ENCODE measurements around the gene IL11RA. TPM values are rescaled to one million over a fixed set of nuclear protein-coding genes. Genes with fewer than 3 reads are reported as not detected.

The IL11RA gene
- total and polyA plus RNA-seq, 9 of the 15 experiments (the other 6 are each of a cell fraction or from before 2014, with no cell fraction given), result 0.11 to 5.8 (median 2.8) TPM

- ChIA-PET CTCF (ENCODE audit: low intra/inter-chr PET ratio) (no interaction called here), POLR2A (interaction anchor here (0.6 to 1.0 kb wide), 2 partner anchors 18 to 164 kb away, joined by 3 to 4 read pairs; no protein-coding TSS in a partner anchor)
- no TSS peak for BruUV-seq (replicated peaks)
- Histone ChIP-seq H4K20me1 (replicated peaks; ENCODE audit: control insufficient read depth, insufficient read depth, low read length) (no peaks in the 10 kb centered on the region), H3K27me3 (ENCODE audit: control insufficient read depth in 2 of 2, insufficient read depth in 2 of 2, low read length in 2 of 2) (no peaks in the 10 kb centered on the region), H3K9ac (ENCODE audit: insufficient read depth in 1 of 2, low read depth in 2 of 2, low read length in 2 of 2) (no peak overlapping the region), H3K9me3 (replicated peaks; ENCODE audit: control insufficient read depth, insufficient read depth, low read depth, low read length) (no peaks in the 10 kb centered on the region), H2AFZ (ENCODE audit: low read depth, low read length) (no peak overlapping the region), H3K9me1 (ENCODE audit: control insufficient read depth, insufficient read depth, low read length) (no peaks in the 10 kb centered on the region), H3K4me1 (replicated peaks in 1 of 2; ENCODE audit: control insufficient read depth in 2 of 2, insufficient read depth in 2 of 2, low read length in 2 of 2) (peaks cover 28 to 45% of the 10 kb centered on the region in 2 experiments), H3K79me2 (ENCODE audit: control insufficient read depth, insufficient read depth, low read length) (no peaks in the 10 kb centered on the region), H3K27ac (ENCODE audit: extremely low read depth, low read depth, low read length) (no peak overlapping the region), H3K36me3 (ENCODE audit: control insufficient read depth, insufficient read depth, low read length) (peaks cover 12% of the 10 kb centered on the region; the same call in 2 of the 3 replicates), H3K4me3 (no peak overlapping the region), H3K4me2 (ENCODE audit: insufficient read depth, low read length) (no peak overlapping the region)
- intact Hi-C loops (cut with micrococcal nuclease), result no loop called here
- in situ Hi-C loops (cut with MboI), result no loop called here
- DNase-seq (ENCODE audit: extremely low read depth in 1 of 4, low spot score in 3 of 4) (no peak), FAIRE-seq (no peak), ATAC-seq (no peak)
- WGBS (ENCODE audit: insufficient coverage, low coverage, missing lambda C conversion rate), result 60% methylated on average over 4 of the region's 11 CpGs
- TF ChIP-seq POLR2G (IDR thresholded peaks at IDR 0.05; ENCODE audit: low read depth, low read length), result peak; percentile 38; the same call in 1 of the 2 replicates
- TF ChIP-seq RB1 (IDR thresholded peaks at IDR 0.05; ENCODE audit: low read depth), result no peak
- no peak for TF ChIP-seq SNIP1 (IDR thresholded peaks at IDR 0.05; ENCODE audit: low read depth)
Measured at GRCh38 chr9:34654323-34655051, 2.5 kb downstream of the IL11RA start.

- no peaks in the 10 kb centered on the region for H3K27me3 ChIP-seq (ENCODE audit: control insufficient read depth in 2 of 2, insufficient read depth in 2 of 2, low read length in 2 of 2)
- no TSS peak for BruUV-seq (replicated peaks)
- H3K36me3 ChIP-seq (ENCODE audit: control insufficient read depth, insufficient read depth, low read length), result peaks cover 4% of the 10 kb centered on the region; the same call in 1 of the 3 replicates
- H3K9me3 ChIP-seq (replicated peaks; ENCODE audit: control insufficient read depth, insufficient read depth, low read depth, low read length), result no peaks in the 10 kb centered on the region
- H3K9ac ChIP-seq (ENCODE audit: insufficient read depth in 1 of 2, low read depth in 2 of 2, low read length in 2 of 2), result no peak overlapping the region
- peaks cover 28 to 45% of the 10 kb centered on the region in 2 experiments for H3K4me1 ChIP-seq (replicated peaks in 1 of 2; ENCODE audit: control insufficient read depth in 2 of 2, insufficient read depth in 2 of 2, low read length in 2 of 2)
- no peak overlapping the region for H3K4me3 ChIP-seq
- CTCF ChIA-PET (ENCODE audit: low intra/inter-chr PET ratio), result no interaction called here
- in situ Hi-C loops (cut with MboI), result no loop called here
- FAIRE-seq, result no peak
- DNase-seq (ENCODE audit: extremely low read depth in 1 of 4, low spot score in 3 of 4), result no peak
- no peak overlapping the region for H2AFZ ChIP-seq (ENCODE audit: low read depth, low read length)
- H3K9me1 ChIP-seq (ENCODE audit: control insufficient read depth, insufficient read depth, low read length), result no peaks in the 10 kb centered on the region
- H3K4me2 ChIP-seq (ENCODE audit: insufficient read depth, low read length), result no peak overlapping the region
- no peaks in the 10 kb centered on the region for H3K79me2 ChIP-seq (ENCODE audit: control insufficient read depth, insufficient read depth, low read length)
- H4K20me1 ChIP-seq (replicated peaks; ENCODE audit: control insufficient read depth, insufficient read depth, low read length), result no peaks in the 10 kb centered on the region
- intact Hi-C loops (cut with micrococcal nuclease), result no loop called here
- no peak for ATAC-seq
- POLR2A ChIA-PET, result no interaction called here
- 74% methylated on average over 4 of the region's 5 CpGs for WGBS (ENCODE audit: insufficient coverage, low coverage, missing lambda C conversion rate)
- H3K27ac ChIP-seq (ENCODE audit: extremely low read depth, low read depth, low read length), result no peak overlapping the region
- TF ChIP-seq ZNF561 (CRISPR knock-in tag; conservative IDR thresholded peaks at IDR 0.05) (no peak), NBN (IDR thresholded peaks at IDR 0.05; ENCODE audit: low read depth) (no peak), FOXK1 (CRISPR knock-in tag; IDR thresholded peaks at IDR 0.05; ENCODE audit: borderline replicate concordance) (no peak), ZNF77 (CRISPR knock-in tag; IDR thresholded peaks at IDR 0.05) (no peak), KLF16 (IDR thresholded peaks at IDR 0.05) (no peak), ZNF586 (CRISPR knock-in tag; conservative IDR thresholded peaks at IDR 0.05) (no peak), FOXP1 (CRISPR knock-in tag; IDR thresholded peaks at IDR 0.05) (no peak), ZNF639 (CRISPR knock-in tag; conservative IDR thresholded peaks at IDR 0.05 in 1 of 2, IDR thresholded peaks at IDR 0.05 in 1 of 2) (no peak), RNF219 (CRISPR knock-in tag; IDR thresholded peaks at IDR 0.05) (no peak)
Measured at GRCh38 chr9:34655394-34655793, 3.4 kb downstream of the IL11RA start.
